ENCODE data around the gene ZNF649.
A peak's percentile ranks its signal among the peaks of the same experiment; 100 is the strongest.

The ZNF649 gene

GRCh38 chr19:51904331-51905165 lies at the start of gene ZNF649:
Gene ZNF649, minus strand, starts transcription at chr19:51905017. Its CDS starts 4,910 bp downstream, at chr19:51900107.
- peak within 1 kb of the TSS; percentile 73 for H3K9ac ChIP-seq (ENCODE audit: insufficient read length)
- H3K36me3 ChIP-seq (ENCODE audit: insufficient read depth, low read length), result peaks cover 29% of the 10 kb centered on the region
- peaks cover 8% of the 10 kb centered on the region for H3K9me3 ChIP-seq (ENCODE audit: low read depth, low read length)
- peak within 1 kb of the TSS; percentile 81 for H3K4me3 ChIP-seq
- peak; percentile 82 for TF ChIP-seq POLR2AphosphoS5 (IDR thresholded peaks at IDR 0.05; ENCODE audit: borderline replicate concordance, low read depth, low read length)
- no peak for TF ChIP-seq FOXP2 (optimal IDR thresholded peaks at IDR 0.05; ENCODE audit: control extremely low read depth, extremely low read length, insufficient read depth)
- 0 out of 2 replicates have a peak within 1 kb of the TSS, but pooled peaks have one; percentile 7 for H3K27ac ChIP-seq
- DNase-seq (ENCODE audit: low read depth, low spot score), result no peak

GRCh38 chr19:51948975-51949374 lies 44.2 kb upstream of the ZNF649 start:
- no peak for DNase-seq (ENCODE audit: low read depth, low spot score)
- H3K4me3 ChIP-seq, result no peak overlapping the region
- no peak overlapping the region for H3K9ac ChIP-seq (ENCODE audit: insufficient read length)
- peaks cover 20% of the 10 kb centered on the region for H3K9me3 ChIP-seq (ENCODE audit: low read depth, low read length)
- TF ChIP-seq FOXP2 (optimal IDR thresholded peaks at IDR 0.05; ENCODE audit: control extremely low read depth, extremely low read length, insufficient read depth) (no peak), POLR2AphosphoS5 (IDR thresholded peaks at IDR 0.05; ENCODE audit: borderline replicate concordance, low read depth, low read length) (no peak), EZH2 (IDR thresholded peaks at IDR 0.05) (no peak)
- H3K36me3 ChIP-seq (ENCODE audit: insufficient read depth, low read length), result peaks cover 20% of the 10 kb centered on the region
- no peak overlapping the region for H3K27ac ChIP-seq

- peaks cover 34% of the 10 kb centered on the region for H3K9me3 ChIP-seq (ENCODE audit: low read depth, low read length)
- DNase-seq (ENCODE audit: low read depth, low spot score), result no peak
- H3K36me3 ChIP-seq (ENCODE audit: insufficient read depth, low read length), result peaks cover 44% of the 10 kb centered on the region
- no peak for TF ChIP-seq FOXP2 (optimal IDR thresholded peaks at IDR 0.05; ENCODE audit: control extremely low read depth, extremely low read length, insufficient read depth)
- no peak for TF ChIP-seq EZH2 (IDR thresholded peaks at IDR 0.05)
- no peak overlapping the region for H3K4me3 ChIP-seq
- no peak overlapping the region for H3K9ac ChIP-seq (ENCODE audit: insufficient read length)
- no peak overlapping the region for H3K27ac ChIP-seq
These were observed 41.8 kb upstream of the ZNF649 start for GRCh38 chr19:51946602-51947001.

- peaks cover 34% of the 10 kb centered on the region for H3K9me3 ChIP-seq (ENCODE audit: low read depth, low read length)
- H3K9ac ChIP-seq (ENCODE audit: insufficient read length), result no peak overlapping the region
- H3K27ac ChIP-seq, result no peak overlapping the region
- no peak for DNase-seq (ENCODE audit: low read depth, low spot score)
- peaks cover 58% of the 10 kb centered on the region for H3K36me3 ChIP-seq (ENCODE audit: insufficient read depth, low read length)
- no peak overlapping the region for H3K4me3 ChIP-seq
- TF ChIP-seq FOXP2 (optimal IDR thresholded peaks at IDR 0.05; ENCODE audit: control extremely low read depth, extremely low read length, insufficient read depth), result no peak
- TF ChIP-seq POLR2AphosphoS5 (IDR thresholded peaks at IDR 0.05; ENCODE audit: borderline replicate concordance, low read depth, low read length), result no peak
- no peak for TF ChIP-seq EZH2 (IDR thresholded peaks at IDR 0.05)
These were observed 40.2 kb upstream of the ZNF649 start for GRCh38 chr19:51944798-51945552.

DNA sequence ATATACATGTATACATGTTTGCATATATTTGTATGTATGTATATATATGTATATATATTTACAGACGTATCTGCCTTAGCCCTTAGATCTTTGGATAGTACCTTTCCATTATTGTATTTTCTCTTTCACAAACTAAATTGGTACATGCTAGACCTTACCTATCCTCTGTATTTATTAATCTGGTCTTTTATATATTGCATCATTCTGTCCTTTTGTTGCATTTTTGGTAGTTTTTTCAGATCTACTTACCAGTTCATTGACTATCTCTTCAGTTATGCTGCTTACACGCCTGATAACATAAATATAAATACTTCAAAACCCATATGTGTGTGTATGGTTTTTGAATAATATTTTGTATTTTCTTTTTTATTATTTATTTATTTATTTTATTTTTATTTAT lies 34.1 kb upstream of the ZNF649 start:
- DNase-seq (ENCODE audit: low read depth, low spot score), result no peak
- Histone ChIP-seq H3K27ac (no peak overlapping the region), H3K4me3 (no peak overlapping the region), H3K9me3 (ENCODE audit: low read depth, low read length) (peaks cover 14% of the 10 kb centered on the region), H3K9ac (ENCODE audit: insufficient read length) (no peak overlapping the region), H3K36me3 (ENCODE audit: insufficient read depth, low read length) (peaks cover 72% of the 10 kb centered on the region)
- TF ChIP-seq FOXP2 (optimal IDR thresholded peaks at IDR 0.05; ENCODE audit: control extremely low read depth, extremely low read length, insufficient read depth) (no peak), POLR2AphosphoS5 (IDR thresholded peaks at IDR 0.05; ENCODE audit: borderline replicate concordance, low read depth, low read length) (no peak), EZH2 (IDR thresholded peaks at IDR 0.05) (no peak)

DNA sequence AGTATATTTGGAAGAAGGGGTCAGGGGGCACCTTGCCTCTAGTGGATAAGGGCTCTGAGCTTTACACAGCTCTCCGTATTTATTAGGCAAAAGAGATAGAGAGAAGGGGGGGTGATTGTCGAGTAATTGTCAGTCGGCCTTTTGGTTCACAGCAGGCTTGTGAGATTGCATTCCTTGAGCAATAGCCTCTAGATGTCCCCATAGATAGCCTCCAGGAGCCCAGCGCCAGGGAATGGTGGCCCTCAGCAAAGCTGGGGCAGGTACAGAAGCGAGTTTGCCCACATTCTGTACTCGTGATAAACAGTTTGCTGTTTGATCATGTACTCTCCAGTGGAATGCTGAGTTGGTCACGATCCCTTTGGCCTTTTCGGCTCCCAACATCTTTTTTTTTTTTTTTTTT lies 27.1 kb upstream of the ZNF649 start:
- TF ChIP-seq FOXP2 (optimal IDR thresholded peaks at IDR 0.05; ENCODE audit: control extremely low read depth, extremely low read length, insufficient read depth) (no peak), EZH2 (IDR thresholded peaks at IDR 0.05) (no peak), POLR2AphosphoS5 (IDR thresholded peaks at IDR 0.05; ENCODE audit: borderline replicate concordance, low read depth, low read length) (no peak)
- Histone ChIP-seq H3K27ac (no peak overlapping the region), H3K36me3 (ENCODE audit: insufficient read depth, low read length) (peaks cover 61% of the 10 kb centered on the region), H3K4me3 (no peak overlapping the region), H3K9ac (ENCODE audit: insufficient read length) (no peak overlapping the region), H3K9me3 (ENCODE audit: low read depth, low read length) (0 out of 2 replicates have a peak, but pooled peaks cover 3% of the 10 kb centered on the region)
- DNase-seq (ENCODE audit: low read depth, low spot score), result no peak

GRCh38 chr19:51927859-51928258 lies 23.0 kb upstream of the ZNF649 start:
- no peak for DNase-seq (ENCODE audit: low read depth, low spot score)
- no peak overlapping the region for H3K27ac ChIP-seq
- peak overlapping the region; percentile 88 for H3K4me3 ChIP-seq
- peak overlapping the region; percentile 89 for H3K9ac ChIP-seq (ENCODE audit: insufficient read length)
- H3K36me3 ChIP-seq (ENCODE audit: insufficient read depth, low read length), result peaks cover 32% of the 10 kb centered on the region
- TF ChIP-seq POLR2AphosphoS5 (IDR thresholded peaks at IDR 0.05; ENCODE audit: borderline replicate concordance, low read depth, low read length) (no peak), EZH2 (IDR thresholded peaks at IDR 0.05) (no peak), FOXP2 (optimal IDR thresholded peaks at IDR 0.05; ENCODE audit: control extremely low read depth, extremely low read length, insufficient read depth) (no peak)
- peaks cover 9% of the 10 kb centered on the region; the same call in 1 of the 2 replicates for H3K9me3 ChIP-seq (ENCODE audit: low read depth, low read length)

Measured in SK-N-MC (cell line).